ENCODE results near the gene RBM26. TPM values are rescaled to one million over a fixed set of nuclear protein-coding genes. Genes with fewer than 3 reads are reported as not detected.

RBM26 gene
- total and polyA plus RNA-seq, 3 experiments from 2014 or later, result 15.8 to 61.7 (median 59.4) TPM

- Histone ChIP-seq H3K27ac (ENCODE audit: low read depth, low read length) (no peak overlapping the region), H3K27me3 (ENCODE audit: insufficient read depth, low read length, poor library complexity, severe bottlenecking) (no peaks in the 10 kb centered on the region), H3K4me1 (ENCODE audit: insufficient read depth, low read length) (peaks cover 36% of the 10 kb centered on the region), H3K36me3 (ENCODE audit: insufficient read depth, low read length) (peaks cover 4% of the 10 kb centered on the region), H3K9me3 (ENCODE audit: low read length) (no peaks in the 10 kb centered on the region), H3K4me3 (ENCODE audit: low read length) (no peak overlapping the region)
- no peaks in the 10 kb centered on the region for H3K9me3 Mint-ChIP-seq
- peak overlapping the region; percentile 35 to 70 (median 65) for H3K4me3 Mint-ChIP-seq
- no peaks in the 10 kb centered on the region for H3K27me3 Mint-ChIP-seq
- H3K36me3 Mint-ChIP-seq, result peaks cover 0 to 23% (median 3%) of the 10 kb centered on the region in 3 donors
- CTCF ChIA-PET, result interaction anchor here (2.6 kb wide), 1 partner anchor 9 kb away, joined by 13 read pairs; no protein-coding TSS in a partner anchor
- DNase-seq, result no peak
- peaks cover 67 to 87% (median 82%) of the 10 kb centered on the region in 3 donors for H3K4me1 Mint-ChIP-seq
- POLR2A ChIA-PET, result no interaction called here
- H3K27ac Mint-ChIP-seq, result peak overlapping the region; percentile 10 to 96 (median 62)
Observed at GRCh38 chr13:79382545-79383275, 23.3 kb downstream of the RBM26 start.

- no peaks in the 10 kb centered on the region for H3K9me3 ChIP-seq (ENCODE audit: low read length)
- peaks cover 19% of the 10 kb centered on the region for H3K4me1 ChIP-seq (ENCODE audit: insufficient read depth, low read length)
- H3K27me3 Mint-ChIP-seq, result no peaks in the 10 kb centered on the region
- CTCF ChIA-PET, result interaction anchor here (2.6 kb wide), 1 partner anchor 10 kb away, joined by 13 read pairs; no protein-coding TSS in a partner anchor
- POLR2A ChIA-PET, result no interaction called here
- peak overlapping the region in 5 of 8 donors; percentile 10 to 80 (median 72) for H3K27ac Mint-ChIP-seq
- H3K4me3 Mint-ChIP-seq, result peak overlapping the region in 3 of 7 donors; percentile 16 to 35 (median 17)
- no peak overlapping the region for H3K27ac ChIP-seq (ENCODE audit: low read depth, low read length)
- peaks cover 54 to 70% (median 68%) of the 10 kb centered on the region in 3 donors for H3K4me1 Mint-ChIP-seq
- H3K27me3 ChIP-seq (ENCODE audit: insufficient read depth, low read length, poor library complexity, severe bottlenecking), result no peaks in the 10 kb centered on the region
- H3K36me3 Mint-ChIP-seq, result peaks cover 0 to 38% (median 6%) of the 10 kb centered on the region in 3 donors
- DNase-seq, result no peak
- H3K36me3 ChIP-seq (ENCODE audit: insufficient read depth, low read length), result peaks cover 20% of the 10 kb centered on the region
- no peak overlapping the region for H3K4me3 ChIP-seq (ENCODE audit: low read length)
- H3K9me3 Mint-ChIP-seq, result no peaks in the 10 kb centered on the region
Observed at GRCh38 chr13:79380997-79381396, 25.1 kb downstream of the RBM26 start.

GRCh38 chr13:79379274-79379673 is 26.8 kb downstream of the RBM26 start:
- no peaks in the 10 kb centered on the region for H3K9me3 Mint-ChIP-seq
- no peaks in the 10 kb centered on the region for H3K27me3 Mint-ChIP-seq
- H3K4me3 Mint-ChIP-seq, result no peak overlapping the region
- Histone ChIP-seq H3K27ac (ENCODE audit: low read depth, low read length) (no peak overlapping the region), H3K36me3 (ENCODE audit: insufficient read depth, low read length) (peaks cover 23% of the 10 kb centered on the region), H3K4me1 (ENCODE audit: insufficient read depth, low read length) (peaks cover 14% of the 10 kb centered on the region), H3K9me3 (ENCODE audit: low read length) (no peaks in the 10 kb centered on the region), H3K4me3 (ENCODE audit: low read length) (no peak overlapping the region), H3K27me3 (ENCODE audit: insufficient read depth, low read length, poor library complexity, severe bottlenecking) (no peaks in the 10 kb centered on the region)
- peak overlapping the region in 4 of 8 donors; percentile 19 to 51 (median 32) for H3K27ac Mint-ChIP-seq
- H3K36me3 Mint-ChIP-seq, result peaks cover 0 to 49% (median 10%) of the 10 kb centered on the region in 3 donors
- POLR2A ChIA-PET, result no interaction called here
- peaks cover 45 to 62% (median 60%) of the 10 kb centered on the region in 3 donors for H3K4me1 Mint-ChIP-seq
- no peak for DNase-seq
- CTCF ChIA-PET, result interaction anchor here (1.0 to 1.5 kb wide), 2 partner anchors 12 kb away, joined by 3 to 4 read pairs; no protein-coding TSS in a partner anchor

GRCh38 chr13:79376843-79377242 is 29.2 kb downstream of the RBM26 start:
- POLR2A ChIA-PET, result no interaction called here
- CTCF ChIA-PET, result no interaction called here
- H3K4me1 ChIP-seq (ENCODE audit: insufficient read depth, low read length), result no peaks in the 10 kb centered on the region
- Mint-ChIP-seq H3K27ac (no peak overlapping the region), H3K4me1 (peaks cover 27 to 44% (median 38%) of the 10 kb centered on the region in 3 donors), H3K36me3 (peaks cover 0 to 52% (median 10%) of the 10 kb centered on the region in 3 donors), H3K27me3 (no peaks in the 10 kb centered on the region), H3K4me3 (no peak overlapping the region), H3K9me3 (no peaks in the 10 kb centered on the region)
- H3K36me3 ChIP-seq (ENCODE audit: insufficient read depth, low read length), result peaks cover 24% of the 10 kb centered on the region
- H3K4me3 ChIP-seq (ENCODE audit: low read length), result no peak overlapping the region
- no peak overlapping the region for H3K27ac ChIP-seq (ENCODE audit: low read depth, low read length)
- H3K27me3 ChIP-seq (ENCODE audit: insufficient read depth, low read length, poor library complexity, severe bottlenecking), result no peaks in the 10 kb centered on the region
- H3K9me3 ChIP-seq (ENCODE audit: low read length), result no peaks in the 10 kb centered on the region
- no peak for DNase-seq

GRCh38 chr13:79374578-79374977 is 31.5 kb downstream of the RBM26 start:
- Mint-ChIP-seq H3K27me3 (no peaks in the 10 kb centered on the region), H3K9me3 (no peaks in the 10 kb centered on the region), H3K36me3 (peaks cover 11 to 68% (median 21%) of the 10 kb centered on the region in 3 donors), H3K4me3 (no peak overlapping the region), H3K27ac (no peak overlapping the region), H3K4me1 (peaks cover 8 to 21% (median 19%) of the 10 kb centered on the region in 3 donors)
- H3K4me1 ChIP-seq (ENCODE audit: insufficient read depth, low read length), result no peaks in the 10 kb centered on the region
- no peak overlapping the region for H3K4me3 ChIP-seq (ENCODE audit: low read length)
- no peaks in the 10 kb centered on the region for H3K27me3 ChIP-seq (ENCODE audit: insufficient read depth, low read length, poor library complexity, severe bottlenecking)
- no peak for DNase-seq
- H3K9me3 ChIP-seq (ENCODE audit: low read length), result no peaks in the 10 kb centered on the region
- POLR2A ChIA-PET, result no interaction called here
- no peak overlapping the region for H3K27ac ChIP-seq (ENCODE audit: low read depth, low read length)
- CTCF ChIA-PET, result no interaction called here
- H3K36me3 ChIP-seq (ENCODE audit: insufficient read depth, low read length), result peaks cover 43% of the 10 kb centered on the region

DNA sequence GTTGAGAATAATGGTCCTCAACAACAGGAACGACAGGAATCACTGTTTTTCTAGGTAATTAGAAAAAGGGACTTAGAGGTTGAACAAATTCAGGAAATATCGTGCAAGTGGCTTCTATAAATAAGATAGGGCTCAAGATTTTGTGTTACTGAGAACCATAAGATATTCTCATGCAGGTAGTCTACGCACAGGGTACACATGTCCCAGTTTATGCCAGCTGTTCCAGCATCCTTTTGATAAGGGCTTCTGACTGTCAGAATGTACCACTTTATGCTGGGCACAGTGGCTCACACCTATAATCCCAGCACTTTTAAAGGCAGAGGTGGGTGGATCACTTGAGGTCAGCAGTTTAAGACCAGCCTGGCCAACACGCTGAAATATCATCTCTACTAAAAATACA is 32.1 kb downstream of the RBM26 start:
- POLR2A ChIA-PET, result no interaction called here
- no peak overlapping the region for H3K27ac Mint-ChIP-seq
- Histone ChIP-seq H3K9me3 (ENCODE audit: low read length) (no peaks in the 10 kb centered on the region), H3K27ac (ENCODE audit: low read depth, low read length) (no peak overlapping the region), H3K27me3 (ENCODE audit: insufficient read depth, low read length, poor library complexity, severe bottlenecking) (no peaks in the 10 kb centered on the region), H3K4me1 (ENCODE audit: insufficient read depth, low read length) (no peaks in the 10 kb centered on the region), H3K4me3 (ENCODE audit: low read length) (no peak overlapping the region), H3K36me3 (ENCODE audit: insufficient read depth, low read length) (peaks cover 43% of the 10 kb centered on the region)
- H3K9me3 Mint-ChIP-seq, result no peaks in the 10 kb centered on the region
- no peak overlapping the region for H3K4me3 Mint-ChIP-seq
- H3K36me3 Mint-ChIP-seq, result peaks cover 11 to 67% (median 20%) of the 10 kb centered on the region in 3 donors
- H3K27me3 Mint-ChIP-seq, result no peaks in the 10 kb centered on the region
- DNase-seq, result no peak
- CTCF ChIA-PET, result no interaction called here
- peaks cover 4 to 16% (median 13%) of the 10 kb centered on the region in 3 donors for H3K4me1 Mint-ChIP-seq

DNA sequence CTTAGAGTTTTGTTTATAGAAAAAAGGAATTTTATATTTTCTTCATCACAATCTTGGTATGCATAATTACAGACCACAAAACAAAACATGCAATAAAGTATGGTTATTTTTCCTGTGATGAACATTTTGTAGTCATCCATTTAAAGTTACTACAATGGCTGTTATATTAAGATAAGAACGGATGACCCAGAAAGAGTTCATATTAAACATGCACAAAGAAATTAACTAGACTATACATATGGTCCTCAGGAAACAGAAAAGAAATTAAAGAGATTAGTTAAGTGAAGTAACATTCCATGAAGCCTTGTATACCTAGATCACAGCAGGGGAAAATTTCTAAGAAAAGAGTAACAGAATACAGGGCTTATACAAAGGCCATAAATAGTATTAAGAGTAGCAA is 36.8 kb downstream of the RBM26 start:
- DNase-seq, result no peak
- no peaks in the 10 kb centered on the region for H3K9me3 Mint-ChIP-seq
- CTCF ChIA-PET, result no interaction called here
- H3K4me1 ChIP-seq (ENCODE audit: insufficient read depth, low read length), result no peaks in the 10 kb centered on the region
- peaks cover 47% of the 10 kb centered on the region for H3K36me3 ChIP-seq (ENCODE audit: insufficient read depth, low read length)
- no peak overlapping the region for H3K4me3 Mint-ChIP-seq
- H3K27ac Mint-ChIP-seq, result peak overlapping the region in 1 of 8 donors; percentile 91
- peaks cover 2 to 8% (median 4%) of the 10 kb centered on the region in 3 donors for H3K4me1 Mint-ChIP-seq
- peaks cover 11 to 74% (median 23%) of the 10 kb centered on the region in 3 donors for H3K36me3 Mint-ChIP-seq
- no peak overlapping the region for H3K27ac ChIP-seq (ENCODE audit: low read depth, low read length)
- no peak overlapping the region for H3K4me3 ChIP-seq (ENCODE audit: low read length)
- H3K9me3 ChIP-seq (ENCODE audit: low read length), result no peaks in the 10 kb centered on the region
- no peaks in the 10 kb centered on the region for H3K27me3 Mint-ChIP-seq
- POLR2A ChIA-PET, result no interaction called here
- H3K27me3 ChIP-seq (ENCODE audit: insufficient read depth, low read length, poor library complexity, severe bottlenecking), result no peaks in the 10 kb centered on the region

GRCh38 chr13:79365981-79366380 is 40.1 kb downstream of the RBM26 start:
- POLR2A ChIA-PET, result no interaction called here
- Histone ChIP-seq H3K4me3 (ENCODE audit: low read length) (no peak overlapping the region), H3K27ac (ENCODE audit: low read depth, low read length) (no peak overlapping the region), H3K4me1 (ENCODE audit: insufficient read depth, low read length) (no peaks in the 10 kb centered on the region), H3K36me3 (ENCODE audit: insufficient read depth, low read length) (peaks cover 45% of the 10 kb centered on the region), H3K27me3 (ENCODE audit: insufficient read depth, low read length, poor library complexity, severe bottlenecking) (no peaks in the 10 kb centered on the region), H3K9me3 (ENCODE audit: low read length) (no peaks in the 10 kb centered on the region)
- CTCF ChIA-PET, result no interaction called here
- no peaks in the 10 kb centered on the region for H3K27me3 Mint-ChIP-seq
- no peaks in the 10 kb centered on the region for H3K9me3 Mint-ChIP-seq
- H3K4me1 Mint-ChIP-seq, result peaks cover 12 to 22% (median 21%) of the 10 kb centered on the region in 3 donors
- H3K4me3 Mint-ChIP-seq, result no peak overlapping the region
- no peak for DNase-seq
- peaks cover 3 to 88% (median 30%) of the 10 kb centered on the region in 3 donors for H3K36me3 Mint-ChIP-seq
- H3K27ac Mint-ChIP-seq, result peak overlapping the region in 2 of 8 donors; percentile 47 to 50

All from CD8-positive, alpha-beta memory T cell (primary cell).